Measurements from ENCODE around the gene RTN4. TPM values are rescaled to one million over a fixed set of nuclear protein-coding genes. Genes with fewer than 3 reads are reported as not detected.

The RTN4 gene
- total RNA-seq, 2 donors from 2014 or later = 180 to 225 TPM

- no peaks in the 10 kb centered on the region for H3K9me3 ChIP-seq (ENCODE audit: control insufficient read depth, low read length)
- DNase-seq = no peak
- WGBS, 2 experiments (ENCODE audit: insufficient coverage in 1 of 2, insufficient read length in 1 of 2) = 90 to 100% methylated on average over 1 to 2 of the region's 2 CpGs
Measured at GRCh38 chr2:54956111-54956627, 94.1 kb downstream of the RTN4 start.

GRCh38 chr2:54955358-54956110 is 94.7 kb downstream of the RTN4 start:
- H3K4me1 Mint-ChIP-seq = peaks cover 18% of the 10 kb centered on the region
- 85 to 95% methylated on average over 3 to 9 of the region's 9 CpGs for WGBS, 2 experiments (ENCODE audit: insufficient coverage in 1 of 2, insufficient read length in 1 of 2)
- H3K9me3 Mint-ChIP-seq = no peaks in the 10 kb centered on the region
- no peaks in the 10 kb centered on the region for H3K27me3 Mint-ChIP-seq (ENCODE audit: insufficient read depth)
- no peak overlapping the region for H3K4me3 ChIP-seq (ENCODE audit: low read length)
- H3K27ac Mint-ChIP-seq = peak overlapping the region; percentile 22
- H3K9ac ChIP-seq (ENCODE audit: extremely low read depth, low read length, poor library complexity, severe bottlenecking) = no peak overlapping the region
- H3K36me3 ChIP-seq (ENCODE audit: control insufficient read depth, insufficient read depth, low read length) = no peaks in the 10 kb centered on the region
- no peak overlapping the region for H3K4me3 Mint-ChIP-seq
- no peak overlapping the region for H3K27ac ChIP-seq (ENCODE audit: low read depth, low read length)
- H3K36me3 Mint-ChIP-seq (ENCODE audit: low read depth) = no peaks in the 10 kb centered on the region
- DNase-seq = no peak
- no peaks in the 10 kb centered on the region for H3K27me3 ChIP-seq (ENCODE audit: control insufficient read depth, insufficient read depth, low read length, poor library complexity, severe bottlenecking)
- TF ChIP-seq, protein P1, sequence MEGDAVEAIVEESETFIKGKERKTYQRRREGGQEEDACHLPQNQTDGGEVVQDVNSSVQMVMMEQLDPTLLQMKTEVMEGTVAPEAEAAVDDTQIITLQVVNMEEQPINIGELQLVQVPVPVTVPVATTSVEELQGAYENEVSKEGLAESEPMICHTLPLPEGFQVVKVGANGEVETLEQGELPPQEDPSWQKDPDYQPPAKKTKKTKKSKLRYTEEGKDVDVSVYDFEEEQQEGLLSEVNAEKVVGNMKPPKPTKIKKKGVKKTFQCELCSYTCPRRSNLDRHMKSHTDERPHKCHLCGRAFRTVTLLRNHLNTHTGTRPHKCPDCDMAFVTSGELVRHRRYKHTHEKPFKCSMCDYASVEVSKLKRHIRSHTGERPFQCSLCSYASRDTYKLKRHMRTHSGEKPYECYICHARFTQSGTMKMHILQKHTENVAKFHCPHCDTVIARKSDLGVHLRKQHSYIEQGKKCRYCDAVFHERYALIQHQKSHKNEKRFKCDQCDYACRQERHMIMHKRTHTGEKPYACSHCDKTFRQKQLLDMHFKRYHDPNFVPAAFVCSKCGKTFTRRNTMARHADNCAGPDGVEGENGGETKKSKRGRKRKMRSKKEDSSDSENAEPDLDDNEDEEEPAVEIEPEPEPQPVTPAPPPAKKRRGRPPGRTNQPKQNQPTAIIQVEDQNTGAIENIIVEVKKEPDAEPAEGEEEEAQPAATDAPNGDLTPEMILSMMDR (conservative IDR thresholded peaks at IDR 0.05) = no peak
- H3K4me1 ChIP-seq (ENCODE audit: control insufficient read depth, insufficient read depth, low read length) = no peaks in the 10 kb centered on the region
- H3K9me3 ChIP-seq (ENCODE audit: control insufficient read depth, low read length) = no peaks in the 10 kb centered on the region

More at GRCh38 chr2:54956111-54956627, 94.1 kb downstream of the RTN4 start:
- no peak overlapping the region for H3K4me3 Mint-ChIP-seq
- Histone ChIP-seq H3K27ac (ENCODE audit: low read depth, low read length) (no peak overlapping the region), H3K36me3 (ENCODE audit: control insufficient read depth, insufficient read depth, low read length) (no peaks in the 10 kb centered on the region), H3K27me3 (ENCODE audit: control insufficient read depth, insufficient read depth, low read length, poor library complexity, severe bottlenecking) (no peaks in the 10 kb centered on the region), H3K9ac (ENCODE audit: extremely low read depth, low read length, poor library complexity, severe bottlenecking) (no peak overlapping the region), H3K4me3 (ENCODE audit: low read length) (no peak overlapping the region), H3K4me1 (ENCODE audit: control insufficient read depth, insufficient read depth, low read length) (no peaks in the 10 kb centered on the region)
- no peaks in the 10 kb centered on the region for H3K27me3 Mint-ChIP-seq (ENCODE audit: insufficient read depth)
- no peaks in the 10 kb centered on the region for H3K9me3 Mint-ChIP-seq
- TF ChIP-seq, protein P1 (conservative IDR thresholded peaks at IDR 0.05) = no peak
- H3K27ac Mint-ChIP-seq = no peak overlapping the region
- peaks cover 18% of the 10 kb centered on the region for H3K4me1 Mint-ChIP-seq
- no peaks in the 10 kb centered on the region for H3K36me3 Mint-ChIP-seq (ENCODE audit: low read depth)

DNA sequence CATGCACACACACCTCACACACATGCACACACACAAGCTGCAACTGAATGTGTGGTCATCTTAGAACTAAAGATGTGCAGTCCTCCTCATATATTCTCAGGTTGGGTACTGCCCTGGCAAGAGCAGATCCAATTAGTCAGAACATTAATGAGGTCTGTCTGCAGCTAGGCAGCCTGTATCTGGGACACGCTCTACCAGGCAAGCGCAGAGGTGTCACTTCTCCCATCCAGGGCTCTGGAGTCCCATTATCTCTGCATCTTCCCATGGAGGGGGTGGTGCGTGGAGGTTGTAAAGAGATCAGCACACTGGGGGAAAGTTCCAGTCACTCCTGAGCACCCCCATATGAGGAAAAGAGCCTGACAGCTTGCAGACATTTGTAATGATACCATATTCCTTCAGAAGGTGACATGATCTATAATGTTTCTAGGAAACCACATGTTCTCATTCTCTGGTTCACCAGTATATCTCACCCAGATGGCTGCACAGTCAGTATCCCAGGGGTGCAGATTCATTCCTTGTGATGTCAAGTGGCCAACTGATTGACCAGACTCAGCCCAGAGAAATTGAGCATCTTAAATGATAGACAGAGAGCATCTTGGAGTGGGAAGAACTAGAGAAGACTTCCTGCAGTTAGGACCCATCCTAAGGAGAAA is 95.4 kb downstream of the RTN4 start:
- Histone ChIP-seq H3K4me3 (ENCODE audit: low read length) (no peak overlapping the region), H3K9me3 (ENCODE audit: control insufficient read depth, low read length) (no peaks in the 10 kb centered on the region), H3K9ac (ENCODE audit: extremely low read depth, low read length, poor library complexity, severe bottlenecking) (no peak overlapping the region), H3K36me3 (ENCODE audit: control insufficient read depth, insufficient read depth, low read length) (no peaks in the 10 kb centered on the region), H3K4me1 (ENCODE audit: control insufficient read depth, insufficient read depth, low read length) (no peaks in the 10 kb centered on the region), H3K27ac (ENCODE audit: low read depth, low read length) (no peak overlapping the region), H3K27me3 (ENCODE audit: control insufficient read depth, insufficient read depth, low read length, poor library complexity, severe bottlenecking) (no peaks in the 10 kb centered on the region)
- H3K27ac Mint-ChIP-seq = no peak overlapping the region
- H3K9me3 Mint-ChIP-seq = no peaks in the 10 kb centered on the region
- H3K4me3 Mint-ChIP-seq = no peak overlapping the region
- H3K36me3 Mint-ChIP-seq (ENCODE audit: low read depth) = no peaks in the 10 kb centered on the region
- WGBS, 2 experiments (ENCODE audit: insufficient coverage in 1 of 2, insufficient read length in 1 of 2) = 97 to 100% methylated on average over 3 of the region's 3 CpGs
- TF ChIP-seq, protein P1 (conservative IDR thresholded peaks at IDR 0.05) = no peak
- H3K27me3 Mint-ChIP-seq (ENCODE audit: insufficient read depth) = no peaks in the 10 kb centered on the region
- H3K4me1 Mint-ChIP-seq = peaks cover 12% of the 10 kb centered on the region
- no peak for DNase-seq
